Right atrium auricular region (tissue), 2 donors: ENCODE results near the gene AHSP. TPM values are rescaled to one million over a fixed set of nuclear protein-coding genes. Genes with fewer than 3 reads are reported as not detected.
A peak's percentile ranks its signal among the peaks of the same experiment; 100 is the strongest.

Experiments
- DNase-seq: peaks from one replicate; pipeline ENCODE4 v3.0.0-alpha.2; 2019; ENCODE audit warnings: low spot score
- H3K27ac ChIP-seq, 2 donors: fragments of 200-600 bp; sonication (generic); 1 replicate in 1 of 2; 2 replicates in 1 of 2; pipeline ENCODE4 v1.5.1; 2016 to 2019
- H3K27me3 ChIP-seq, 2 donors: fragments of 200-600 bp; sonication (generic); one replicate each; pipeline versions ENCODE4 v1.5.1 to v1.6.0; 2017 to 2019
- H3K36me3 ChIP-seq: fragments of 200-600 bp; sonication (generic); one replicate; pipeline ENCODE4 v1.5.1; 2016
- H3K4me1 ChIP-seq, 2 donors: fragments of 200-600 bp; sonication (generic); one replicate each; pipeline versions ENCODE4 v1.5.1 to v1.6.0; 2017 to 2019
- H3K4me3 ChIP-seq, 2 donors: fragments of 200-600 bp; sonication (generic); 1 replicate in 1 of 2; 2 replicates in 1 of 2; pipeline ENCODE4 v1.5.1; 2017 to 2019; ENCODE audit warnings: mild to moderate bottlenecking in 1 of 2, moderate library complexity in 1 of 2
- H3K9me3 ChIP-seq, 2 donors: fragments of 200-600 bp; sonication (generic); one replicate each; pipeline ENCODE4 v1.5.1; 2019
- total RNA-seq, 2 donors: library from RNA; depleted of rRNA; stranded (reverse); fragments of >200 nt; gene quantifications; one replicate each; pipeline ENCODE4 v1.1.0, GENCODE V29; 2016
- TF ChIP-seq, protein P1 (sequence below), 2 donors: fragments of 200-600 bp; sonication (generic); IDR thresholded peaks; one replicate each; pipeline ENCODE4 v1.5.1; 2019; ENCODE audit warnings: antibody characterized with exemption in 2 of 2

Gene AHSP
- total RNA-seq, 2 donors from 2014 or later: 1.1 to 2.3 TPM

GRCh38 chr16:31531096-31531495, 3.4 kb downstream of the AHSP start:
- Histone ChIP-seq H3K9me3 (no peaks in the 10 kb centered on the region), H3K4me3 (no peak overlapping the region), H3K36me3 (no peaks in the 10 kb centered on the region), H3K4me1 (peaks cover 0 to 15% of the 10 kb centered on the region in 2 donors), H3K27ac (no peak overlapping the region), H3K27me3 (no peaks in the 10 kb centered on the region)
- TF ChIP-seq, protein P1, sequence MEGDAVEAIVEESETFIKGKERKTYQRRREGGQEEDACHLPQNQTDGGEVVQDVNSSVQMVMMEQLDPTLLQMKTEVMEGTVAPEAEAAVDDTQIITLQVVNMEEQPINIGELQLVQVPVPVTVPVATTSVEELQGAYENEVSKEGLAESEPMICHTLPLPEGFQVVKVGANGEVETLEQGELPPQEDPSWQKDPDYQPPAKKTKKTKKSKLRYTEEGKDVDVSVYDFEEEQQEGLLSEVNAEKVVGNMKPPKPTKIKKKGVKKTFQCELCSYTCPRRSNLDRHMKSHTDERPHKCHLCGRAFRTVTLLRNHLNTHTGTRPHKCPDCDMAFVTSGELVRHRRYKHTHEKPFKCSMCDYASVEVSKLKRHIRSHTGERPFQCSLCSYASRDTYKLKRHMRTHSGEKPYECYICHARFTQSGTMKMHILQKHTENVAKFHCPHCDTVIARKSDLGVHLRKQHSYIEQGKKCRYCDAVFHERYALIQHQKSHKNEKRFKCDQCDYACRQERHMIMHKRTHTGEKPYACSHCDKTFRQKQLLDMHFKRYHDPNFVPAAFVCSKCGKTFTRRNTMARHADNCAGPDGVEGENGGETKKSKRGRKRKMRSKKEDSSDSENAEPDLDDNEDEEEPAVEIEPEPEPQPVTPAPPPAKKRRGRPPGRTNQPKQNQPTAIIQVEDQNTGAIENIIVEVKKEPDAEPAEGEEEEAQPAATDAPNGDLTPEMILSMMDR (IDR thresholded peaks at IDR 0.05): no peak
- DNase-seq: no peak

DNA sequence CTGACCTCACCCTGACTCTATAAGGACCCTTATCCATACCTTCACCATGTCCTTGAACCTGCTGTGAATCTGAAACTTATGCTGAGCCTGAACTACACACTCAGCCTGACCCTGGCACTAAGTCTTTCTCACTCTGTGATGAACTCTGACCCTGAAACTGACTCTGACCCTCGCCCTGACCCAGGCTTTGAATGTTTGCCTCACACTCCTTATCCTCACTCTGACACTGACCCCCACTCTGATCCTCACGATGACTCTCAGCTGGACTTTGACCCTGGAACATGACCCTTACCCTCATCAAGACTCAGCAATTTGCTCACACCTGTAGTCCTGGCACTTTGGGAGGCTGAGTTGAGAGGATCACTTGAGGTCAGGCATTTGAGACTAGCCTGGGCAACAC, 4.4 kb downstream of the AHSP start:
- Histone ChIP-seq H3K9me3 (no peaks in the 10 kb centered on the region), H3K27me3 (no peaks in the 10 kb centered on the region), H3K4me1 (peaks cover 0 to 17% of the 10 kb centered on the region in 2 donors), H3K4me3 (no peak overlapping the region), H3K27ac (no peak overlapping the region), H3K36me3 (no peaks in the 10 kb centered on the region)
- DNase-seq: no peak
- TF ChIP-seq, protein P1 (IDR thresholded peaks at IDR 0.05): no peak

- H3K27me3 ChIP-seq: no peaks in the 10 kb centered on the region
- no peaks in the 10 kb centered on the region for H3K36me3 ChIP-seq
- no peak for DNase-seq
- H3K9me3 ChIP-seq: no peaks in the 10 kb centered on the region
- H3K27ac ChIP-seq: no peak overlapping the region
- peaks cover 0 to 24% of the 10 kb centered on the region in 2 donors for H3K4me1 ChIP-seq
- TF ChIP-seq, protein P1 (IDR thresholded peaks at IDR 0.05): no peak
- H3K4me3 ChIP-seq: no peak overlapping the region
Measured at GRCh38 chr16:31532896-31533295, 5.2 kb downstream of the AHSP start.

DNA sequence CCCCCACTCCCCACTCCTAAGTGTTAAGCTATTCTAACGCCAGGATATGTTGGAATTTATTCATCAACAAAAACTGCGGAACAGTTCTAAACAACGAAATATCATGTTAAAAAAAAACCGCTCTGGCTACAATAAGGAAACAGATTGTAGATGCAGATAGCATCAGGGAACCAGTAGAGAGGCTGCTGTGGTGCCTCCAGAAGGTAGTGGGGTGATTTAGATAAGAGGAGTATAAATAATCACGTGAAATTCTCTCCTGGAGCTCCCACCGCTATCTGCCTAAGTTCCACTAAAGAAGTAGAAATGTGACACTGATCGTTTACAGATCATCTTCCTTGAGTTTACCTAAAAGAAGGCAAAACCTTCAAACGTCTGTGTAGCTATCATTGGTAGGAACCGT, 8.0 kb downstream of the AHSP start:
- no peak for DNase-seq
- Histone ChIP-seq H3K4me3 (no peak overlapping the region), H3K9me3 (no peaks in the 10 kb centered on the region), H3K36me3 (no peaks in the 10 kb centered on the region), H3K27ac (no peak overlapping the region), H3K27me3 (no peaks in the 10 kb centered on the region), H3K4me1 (peaks cover 0 to 8% of the 10 kb centered on the region in 2 donors)
- TF ChIP-seq, protein P1 (IDR thresholded peaks at IDR 0.05): no peak

- DNase-seq: no peak
- TF ChIP-seq, protein P1 (IDR thresholded peaks at IDR 0.05): no peak
- H3K27ac ChIP-seq: no peak overlapping the region
- H3K27me3 ChIP-seq: no peaks in the 10 kb centered on the region
- no peaks in the 10 kb centered on the region for H3K36me3 ChIP-seq
- H3K4me1 ChIP-seq: peaks cover 0 to 8% of the 10 kb centered on the region in 2 donors
- peak overlapping the region; percentile 47 to 54 for H3K4me3 ChIP-seq
- H3K9me3 ChIP-seq: no peaks in the 10 kb centered on the region
Measured at GRCh38 chr16:31536804-31537361, 9.2 kb downstream of the AHSP start.
